ENCODE data around the gene AKR1C8. TPM values are rescaled to one million over a fixed set of nuclear protein-coding genes. Genes with fewer than 3 reads are reported as not detected.

Gene AKR1C8
- total and polyA plus RNA-seq, 2 of the 13 experiments (the other 11 are each of a cell fraction or from before 2014, with no cell fraction given) = 0.12 TPM; not detected in 1

GRCh38 chr10:5195727-5196374 lies 10.9 kb upstream of the AKR1C8 start (continued):
- TF ChIP-seq RERE (CRISPR knock-in tag; IDR thresholded peaks at IDR 0.05; ENCODE audit: low read depth) (no peak), HNF1B (CRISPR knock-in tag; IDR thresholded peaks at IDR 0.05) (0 out of 2 replicates have a peak, but pooled peaks have one; percentile 22), SRF (IDR thresholded peaks at IDR 0.05; ENCODE audit: low read depth, low read length) (no peak), ATF6 (CRISPR knock-in tag; conservative IDR thresholded peaks at IDR 0.05) (no peak), ZNF790 (CRISPR knock-in tag; IDR thresholded peaks at IDR 0.05; ENCODE audit: borderline replicate concordance) (no peak), SIN3B (IDR thresholded peaks at IDR 0.05; ENCODE audit: low read length) (no peak), ZFAT (CRISPR knock-in tag; conservative IDR thresholded peaks at IDR 0.05) (no peak), DNMT1 (CRISPR knock-in tag; IDR thresholded peaks at IDR 0.05) (no peak), TFDP1 (CRISPR knock-in tag; IDR thresholded peaks at IDR 0.05; ENCODE audit: borderline replicate concordance) (no peak), MXI1 (IDR thresholded peaks at IDR 0.05; ENCODE audit: borderline replicate concordance, low read depth, low read length) (no peak), ZBTB25 (CRISPR knock-in tag; IDR thresholded peaks at IDR 0.05) (0 out of 2 replicates have a peak, but pooled peaks have one; percentile 39), ZNF326 (CRISPR knock-in tag; IDR thresholded peaks at IDR 0.05; ENCODE audit: borderline replicate concordance) (no peak), NPAS2 (CRISPR knock-in tag; IDR thresholded peaks at IDR 0.05; ENCODE audit: borderline replicate concordance) (no peak), ZBTB39 (CRISPR knock-in tag; IDR thresholded peaks at IDR 0.05) (no peak), POLR2AphosphoS2 (IDR thresholded peaks at IDR 0.05; ENCODE audit: low read depth, low read length) (no peak)

Data from HepG2 (cell line).